NB4 (cell line): ENCODE data around the gene LIMS1.

Source experiments
- DNase-seq: peaks from one replicate; pipeline ENCODE4 v3.0.0; 2010; ENCODE audit warnings: low read depth
- H3K4me3 ChIP-seq: one replicate; pipeline ENCODE4 v1.5.1; 2011; ENCODE audit warnings: mild to moderate bottlenecking, low read depth, low read length, moderate library complexity
- MYC ChIP-seq: IDR thresholded peaks from 2 replicates; pipeline ENCODE4 v1.6.1; 2011; ENCODE audit warnings: low read depth, low read length
- POLR2A ChIP-seq: IDR thresholded peaks from 2 replicates; pipeline ENCODE4 v1.6.1; 2011; ENCODE audit warnings: mild to moderate bottlenecking; ENCODE audit not compliant: insufficient read length; ENCODE audit errors: extremely low read depth
- TF ChIP-seq, protein P1 (sequence below): IDR thresholded peaks from one replicate; pipeline ENCODE4 v1.5.1; 2012; ENCODE audit warnings: low read depth, low read length
- TF ChIP-seq, protein P2 (sequence below): IDR thresholded peaks from 2 replicates; pipeline ENCODE4 v1.6.1; 2011; ENCODE audit warnings: low read depth, low read length

Gene LIMS1

DNA sequence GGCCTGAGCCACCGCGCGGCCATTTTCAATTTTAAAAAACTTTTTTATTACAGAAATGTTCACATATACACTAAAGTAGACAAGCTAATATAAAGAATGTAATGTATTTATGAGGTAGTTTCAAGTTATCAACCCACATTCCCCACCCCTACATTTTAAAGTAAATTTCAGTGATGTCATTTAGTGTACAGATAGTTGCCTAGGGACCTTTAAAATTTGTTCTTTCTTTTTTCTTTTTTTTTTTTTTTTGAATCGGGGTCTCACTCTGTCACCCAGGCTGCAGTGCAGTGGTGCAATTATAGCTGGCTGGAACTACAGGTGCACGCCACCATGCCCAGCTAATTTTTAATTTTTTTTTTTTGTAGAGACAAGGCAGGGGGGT lies 2.6 kb upstream of the LIMS1 start:
- DNase-seq = no peak
- TF ChIP-seq, protein P1, sequence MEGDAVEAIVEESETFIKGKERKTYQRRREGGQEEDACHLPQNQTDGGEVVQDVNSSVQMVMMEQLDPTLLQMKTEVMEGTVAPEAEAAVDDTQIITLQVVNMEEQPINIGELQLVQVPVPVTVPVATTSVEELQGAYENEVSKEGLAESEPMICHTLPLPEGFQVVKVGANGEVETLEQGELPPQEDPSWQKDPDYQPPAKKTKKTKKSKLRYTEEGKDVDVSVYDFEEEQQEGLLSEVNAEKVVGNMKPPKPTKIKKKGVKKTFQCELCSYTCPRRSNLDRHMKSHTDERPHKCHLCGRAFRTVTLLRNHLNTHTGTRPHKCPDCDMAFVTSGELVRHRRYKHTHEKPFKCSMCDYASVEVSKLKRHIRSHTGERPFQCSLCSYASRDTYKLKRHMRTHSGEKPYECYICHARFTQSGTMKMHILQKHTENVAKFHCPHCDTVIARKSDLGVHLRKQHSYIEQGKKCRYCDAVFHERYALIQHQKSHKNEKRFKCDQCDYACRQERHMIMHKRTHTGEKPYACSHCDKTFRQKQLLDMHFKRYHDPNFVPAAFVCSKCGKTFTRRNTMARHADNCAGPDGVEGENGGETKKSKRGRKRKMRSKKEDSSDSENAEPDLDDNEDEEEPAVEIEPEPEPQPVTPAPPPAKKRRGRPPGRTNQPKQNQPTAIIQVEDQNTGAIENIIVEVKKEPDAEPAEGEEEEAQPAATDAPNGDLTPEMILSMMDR = no peak
- H3K4me3 ChIP-seq = no peak overlapping the region

DNA sequence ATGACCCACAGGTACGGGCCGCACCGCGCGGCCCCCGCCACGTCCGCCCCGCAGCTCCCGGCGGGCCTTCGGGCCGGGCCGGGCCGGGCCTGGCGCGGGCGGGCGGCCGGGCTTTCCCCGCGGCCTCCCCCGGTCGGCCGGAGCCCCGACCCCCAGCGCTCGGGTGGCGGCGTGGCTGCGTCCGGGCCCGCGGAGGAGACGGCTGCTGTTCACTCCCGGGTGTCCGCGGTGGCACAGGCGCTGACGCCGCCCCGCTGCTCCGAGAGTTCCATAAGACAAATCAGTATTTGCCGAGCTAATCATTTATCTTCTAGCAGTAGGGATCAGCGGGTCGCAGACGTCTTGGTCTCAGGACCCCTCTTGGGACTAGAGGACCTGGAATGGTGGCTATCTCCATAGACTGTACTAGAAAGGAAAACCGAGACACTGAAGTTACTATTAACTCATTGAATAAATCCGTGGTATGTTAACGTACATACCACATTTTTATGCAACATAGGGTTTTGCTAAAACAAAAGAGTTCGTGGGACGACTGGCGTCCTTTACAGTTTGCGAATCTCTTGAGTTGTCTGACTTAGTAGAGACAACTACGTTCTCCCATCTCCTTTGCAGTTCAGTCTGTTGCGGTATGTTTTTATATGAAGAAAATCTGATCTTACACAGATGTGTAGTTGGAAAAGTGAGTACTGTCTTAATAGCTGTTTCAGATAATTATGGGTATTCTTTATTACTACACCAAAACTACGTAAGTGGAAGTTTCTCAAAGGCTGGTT lies 500 bp downstream of the LIMS1 start:
- peak; percentile 71 for DNase-seq
- peak overlapping the region; percentile 93 for H3K4me3 ChIP-seq
- TF ChIP-seq MYC = no peak
- TF ChIP-seq, protein P2, sequence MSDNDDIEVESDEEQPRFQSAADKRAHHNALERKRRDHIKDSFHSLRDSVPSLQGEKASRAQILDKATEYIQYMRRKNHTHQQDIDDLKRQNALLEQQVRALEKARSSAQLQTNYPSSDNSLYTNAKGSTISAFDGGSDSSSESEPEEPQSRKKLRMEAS = no peak
- TF ChIP-seq, protein P1 = no peak
- TF ChIP-seq POLR2A = no peak

DNA sequence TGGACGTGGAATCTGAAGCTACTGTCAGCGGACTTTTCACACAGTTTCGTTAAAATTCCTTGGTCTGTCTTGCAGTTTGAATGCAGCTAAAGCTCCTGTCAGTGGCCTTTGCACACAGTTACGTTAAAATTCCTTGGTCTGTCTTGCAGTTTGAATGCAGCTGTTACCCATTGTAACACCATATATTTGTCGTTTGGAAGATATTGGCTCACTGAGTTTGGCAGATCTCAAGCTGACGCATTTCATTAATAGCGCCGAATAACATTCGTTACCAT lies 1.0 kb downstream of the LIMS1 start:
- TF ChIP-seq MYC = no peak
- TF ChIP-seq, protein P2 = no peak
- TF ChIP-seq, protein P1 = no peak
- TF ChIP-seq POLR2A = no peak
- DNase-seq = peak; percentile 39
- peak overlapping the region; percentile 93 for H3K4me3 ChIP-seq

DNA sequence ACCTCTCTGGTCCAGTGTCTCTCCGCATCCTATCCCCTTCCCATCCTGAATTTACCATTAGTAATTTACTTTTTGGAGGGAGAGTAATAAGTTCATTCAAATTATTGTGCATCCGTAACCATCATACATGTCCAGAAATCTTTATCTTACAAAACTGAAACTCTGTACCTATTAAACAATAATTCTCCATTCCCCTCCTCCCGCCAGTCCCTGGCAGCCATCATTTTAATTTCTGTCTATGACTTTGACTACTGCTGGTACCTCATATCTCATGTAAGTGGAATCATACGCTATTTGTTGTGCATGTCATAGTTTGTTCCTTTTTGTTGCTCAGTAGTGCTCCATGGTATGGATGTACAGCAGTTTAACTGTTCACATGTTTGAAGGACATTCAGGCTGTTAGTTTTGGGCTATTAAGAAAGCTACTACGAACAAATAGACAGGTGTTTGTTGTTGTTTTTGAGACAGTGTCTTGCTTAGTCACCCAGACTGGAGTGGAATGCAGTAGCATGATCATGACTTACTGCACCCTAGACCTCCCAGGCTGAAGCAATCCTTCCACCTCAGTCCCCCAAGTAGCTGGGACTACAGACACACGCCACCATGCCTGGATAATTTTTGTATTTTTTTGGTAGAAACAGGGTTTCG lies 2.0 kb downstream of the LIMS1 start:
- H3K4me3 ChIP-seq = peak overlapping the region; percentile 93
- DNase-seq = peak; percentile 25
- TF ChIP-seq, protein P1 = no peak
- TF ChIP-seq POLR2A = no peak
- TF ChIP-seq MYC = no peak
- TF ChIP-seq, protein P2 = no peak

DNA sequence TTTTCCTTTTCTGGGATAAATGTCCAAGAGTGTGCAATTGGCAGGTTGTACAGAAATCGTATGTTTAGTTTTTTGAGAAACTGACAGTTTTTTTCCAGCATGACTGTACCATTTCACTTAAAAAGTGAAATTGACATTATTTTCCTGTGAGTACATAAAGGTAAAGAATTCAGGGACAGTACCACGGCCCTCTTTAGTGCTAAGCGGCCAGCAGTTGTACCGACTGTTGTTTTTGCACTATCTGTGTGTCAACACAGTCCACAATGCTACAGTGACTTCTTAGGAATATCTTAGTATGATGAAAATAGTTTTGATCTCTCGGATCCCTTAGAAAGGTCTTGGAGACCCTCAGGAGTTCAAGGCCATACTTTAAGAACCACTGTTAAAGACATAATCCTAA lies 2.6 kb downstream of the LIMS1 start:
- H3K4me3 ChIP-seq = no peak overlapping the region
- TF ChIP-seq POLR2A (no peak), MYC (no peak)
- TF ChIP-seq, protein P1 = no peak
- TF ChIP-seq, protein P2 = no peak
- no peak for DNase-seq
